ENCODE data around the gene NR2E3.

Gene NR2E3

GRCh38 chr15:71810256-71811035 lies at the start of gene NR2E3:
TSS of gene NR2E3 (plus strand) at chr15:71810554. CDS start at chr15:71810744, 190 bp downstream.
- DNase-seq (ENCODE audit: low spot score) = no peak

- no peak for DNase-seq (ENCODE audit: low spot score)
Measured at GRCh38 chr15:71760852-71761251, 49.5 kb upstream of the NR2E3 start.

- no peak for DNase-seq (ENCODE audit: low spot score)
Measured at GRCh38 chr15:71761649-71762048, 48.7 kb upstream of the NR2E3 start.

GRCh38 chr15:71768184-71768583 lies 42.2 kb upstream of the NR2E3 start:
- no peak for DNase-seq (ENCODE audit: low spot score)

GRCh38 chr15:71773206-71773859 lies 37.0 kb upstream of the NR2E3 start:
- no peak for DNase-seq (ENCODE audit: low spot score)

GRCh38 chr15:71775856-71776255 lies 34.5 kb upstream of the NR2E3 start:
- DNase-seq (ENCODE audit: low spot score) = no peak

- DNase-seq (ENCODE audit: low spot score) = no peak
Measured at GRCh38 chr15:71776304-71776703, 34.0 kb upstream of the NR2E3 start.

GRCh38 chr15:71777216-71777943 lies 33.0 kb upstream of the NR2E3 start:
- DNase-seq (ENCODE audit: low spot score) = no peak

- no peak for DNase-seq (ENCODE audit: low spot score)
Measured at GRCh38 chr15:71779073-71779797, 31.1 kb upstream of the NR2E3 start.

GRCh38 chr15:71780115-71780976 lies 30.0 kb upstream of the NR2E3 start:
- peak; percentile 89 for DNase-seq (ENCODE audit: low spot score)

GRCh38 chr15:71781179-71781964 lies 29.0 kb upstream of the NR2E3 start:
- no peak for DNase-seq (ENCODE audit: low spot score)

- no peak for DNase-seq (ENCODE audit: low spot score)
Measured at GRCh38 chr15:71781965-71782265, 28.4 kb upstream of the NR2E3 start.

- no peak for DNase-seq (ENCODE audit: low spot score)
Measured at GRCh38 chr15:71782422-71783165, 27.8 kb upstream of the NR2E3 start.

- peak; percentile 44 for DNase-seq (ENCODE audit: low spot score)
Measured at GRCh38 chr15:71784719-71785118, 25.6 kb upstream of the NR2E3 start.

- DNase-seq (ENCODE audit: low spot score) = no peak
Measured at GRCh38 chr15:71785996-71786395, 24.4 kb upstream of the NR2E3 start.

GRCh38 chr15:71786673-71787072 lies 23.7 kb upstream of the NR2E3 start:
- no peak for DNase-seq (ENCODE audit: low spot score)

GRCh38 chr15:71788646-71789579 lies 21.4 kb upstream of the NR2E3 start:
- DNase-seq (ENCODE audit: low spot score) = no peak

GRCh38 chr15:71789616-71790015 lies 20.7 kb upstream of the NR2E3 start:
- DNase-seq (ENCODE audit: low spot score) = no peak

GRCh38 chr15:71790081-71790480 lies 20.3 kb upstream of the NR2E3 start:
- DNase-seq (ENCODE audit: low spot score) = no peak

Measured in NAMALWA (cell line).